NCI-H1930 (cell line): ENCODE measurements around the gene GNAZ.
"Not testable (repeated sequence)": the region's sequence is repeated elsewhere in the genome, so short reads cannot be mapped to it uniquely, and the experiment has no call there.

Experiments
- DNase-seq, 2 experiments: peaks; one replicate each; lab custom pipeline; 2025; lab: John Stamatoyannopoulos, UW

Gene GNAZ

GRCh38 chr22:23044570-23044969, 25.7 kb upstream of the GNAZ start:
- no peak for DNase-seq

- DNase-seq = no peak
Observed at GRCh38 chr22:23045461-23045860, 24.9 kb upstream of the GNAZ start.

- no peak for DNase-seq
Observed at GRCh38 chr22:23047265-23047664, 23.1 kb upstream of the GNAZ start.

DNA sequence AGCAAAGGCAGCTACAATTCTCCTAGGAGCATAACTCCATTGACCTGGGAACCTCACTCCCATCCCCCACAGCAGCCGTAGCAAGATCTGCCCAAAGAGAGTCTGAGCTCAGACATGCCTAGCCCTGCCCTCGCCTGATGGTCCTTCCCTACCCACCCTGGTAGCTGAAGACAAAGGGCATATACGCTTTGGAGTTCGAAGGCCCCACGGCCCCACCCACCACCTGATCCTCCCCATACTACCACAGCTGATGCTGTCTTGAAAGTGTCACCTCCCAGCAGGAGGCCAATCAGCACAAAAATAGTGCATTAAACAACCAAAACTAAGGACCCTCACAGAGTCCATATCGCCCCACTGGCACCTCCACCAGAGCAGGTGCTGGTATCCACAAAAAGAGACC, 22.6 kb upstream of the GNAZ start:
- no peak for DNase-seq

- not testable (repeated sequence) for DNase-seq
Observed at GRCh38 chr22:23050546-23050945, 19.8 kb upstream of the GNAZ start.

DNA sequence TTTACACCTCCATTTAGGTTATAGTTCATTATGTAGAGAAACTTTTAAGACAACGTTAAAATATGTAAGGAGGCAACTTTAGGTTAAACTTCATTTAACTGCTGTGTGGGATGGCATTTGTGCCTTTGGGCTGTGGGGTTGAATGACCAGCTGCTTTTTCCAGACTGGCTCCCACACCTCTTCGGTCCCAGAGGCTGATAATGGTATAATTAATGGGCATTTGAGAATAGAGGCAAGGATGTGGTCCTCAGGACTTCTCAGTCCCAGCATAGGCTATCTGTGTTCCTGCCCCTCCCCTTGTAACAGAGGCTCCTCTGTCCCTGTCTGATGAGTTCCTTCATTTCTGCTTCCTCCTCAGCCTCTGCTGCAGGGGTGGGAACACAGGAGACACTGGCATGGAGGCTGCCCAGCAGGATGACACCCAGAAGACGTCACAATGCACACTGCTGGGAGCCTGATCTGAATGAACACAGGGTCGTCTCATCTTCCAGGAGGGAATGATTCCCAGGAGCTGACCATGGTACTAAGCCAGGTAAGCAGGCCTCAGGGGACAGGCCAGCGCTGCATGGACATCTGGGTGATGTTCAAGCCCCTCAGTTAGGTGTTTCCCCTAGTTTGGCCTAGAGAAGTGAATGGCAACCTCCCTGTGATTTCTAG, 17.1 kb upstream of the GNAZ start:
- DNase-seq = no peak

- DNase-seq = no peak
Observed at GRCh38 chr22:23053912-23054530, 16.3 kb upstream of the GNAZ start.

GRCh38 chr22:23054531-23055257, 15.6 kb upstream of the GNAZ start:
- no peak for DNase-seq

GRCh38 chr22:23055449-23056179, 14.7 kb upstream of the GNAZ start:
- no peak for DNase-seq

- DNase-seq = no peak
Observed at GRCh38 chr22:23057331-23057730, 13.0 kb upstream of the GNAZ start.

GRCh38 chr22:23058063-23058462, 12.3 kb upstream of the GNAZ start:
- DNase-seq = no peak

DNA sequence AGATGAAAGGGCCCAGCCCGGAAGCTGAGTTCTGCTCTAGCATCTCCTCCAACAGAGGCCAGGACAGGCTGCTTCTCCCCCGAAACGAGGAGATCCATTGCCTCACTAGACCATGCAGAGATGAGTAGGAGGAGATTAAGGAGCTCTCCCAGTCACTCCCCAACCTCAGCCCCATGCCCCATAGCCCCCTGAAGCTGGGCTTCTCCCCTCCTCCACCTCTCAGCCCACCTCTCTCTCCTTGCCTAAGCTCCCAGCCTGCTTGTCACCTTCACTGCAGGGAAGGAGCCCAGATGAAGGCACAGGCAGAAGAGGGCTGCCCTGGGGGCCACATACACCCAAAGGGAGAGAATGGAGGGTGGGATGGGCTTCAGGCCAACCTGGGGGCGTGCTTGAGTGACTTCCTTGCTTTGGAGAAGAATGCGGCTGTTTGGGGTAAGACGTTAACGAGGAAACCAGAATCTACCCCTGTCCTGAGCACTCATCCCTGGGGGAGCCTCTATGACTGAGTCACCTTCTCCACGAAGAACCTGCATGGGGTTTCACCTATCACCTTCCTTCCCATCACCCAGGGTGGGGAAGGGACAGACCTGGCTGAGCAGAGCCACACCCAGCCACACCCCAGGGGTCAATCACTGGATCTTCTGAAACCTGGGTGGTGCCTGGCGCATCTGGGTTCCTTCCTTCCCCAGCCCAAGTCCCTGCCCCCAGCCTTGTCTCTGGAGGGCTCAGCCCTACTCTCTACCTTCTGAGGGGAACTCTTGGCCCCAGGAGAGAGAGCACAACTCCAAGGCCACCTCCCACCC, 11.6 kb upstream of the GNAZ start:
- no peak for DNase-seq

GRCh38 chr22:23059284-23059948, 10.9 kb upstream of the GNAZ start:
- no peak for DNase-seq

DNA sequence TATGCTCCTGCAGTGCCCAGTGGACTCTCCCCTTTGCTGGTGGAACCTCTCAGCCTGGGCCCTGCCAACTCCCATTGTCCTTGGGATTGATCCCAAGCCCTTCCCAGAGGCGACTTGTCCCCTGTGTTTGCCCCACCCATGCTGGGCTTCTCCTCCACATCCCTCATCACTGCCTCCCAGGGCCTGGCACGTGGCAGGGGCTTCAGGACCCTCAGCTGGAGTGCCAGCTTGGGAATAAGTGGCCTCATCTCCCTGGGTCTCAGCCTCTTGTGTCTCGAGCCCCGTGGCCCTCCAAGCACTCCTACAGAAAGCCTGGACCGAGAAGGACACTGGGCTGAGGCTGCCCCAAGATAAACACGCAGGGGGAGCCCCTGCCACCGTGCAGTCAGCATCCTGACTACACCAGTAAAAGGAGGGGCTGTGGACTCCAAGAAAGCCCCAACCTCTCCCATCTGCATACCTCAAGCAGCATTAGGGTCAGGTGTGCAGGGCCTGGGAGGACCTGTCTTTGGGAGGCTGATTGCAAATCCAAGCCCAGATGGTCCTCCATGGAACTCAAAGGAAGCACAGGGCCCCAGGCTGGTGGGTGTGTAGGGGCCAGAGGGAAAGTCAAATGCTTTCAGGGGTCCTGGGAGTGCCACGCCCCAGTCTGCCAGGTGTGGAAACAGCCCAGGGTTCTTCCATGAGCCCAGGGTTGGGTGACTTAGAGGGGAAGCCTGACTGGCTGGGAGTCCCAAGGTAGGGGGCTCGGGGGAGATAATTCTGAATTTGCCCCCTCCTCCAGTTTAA, 9.5 kb upstream of the GNAZ start:
- DNase-seq = no peak

DNA sequence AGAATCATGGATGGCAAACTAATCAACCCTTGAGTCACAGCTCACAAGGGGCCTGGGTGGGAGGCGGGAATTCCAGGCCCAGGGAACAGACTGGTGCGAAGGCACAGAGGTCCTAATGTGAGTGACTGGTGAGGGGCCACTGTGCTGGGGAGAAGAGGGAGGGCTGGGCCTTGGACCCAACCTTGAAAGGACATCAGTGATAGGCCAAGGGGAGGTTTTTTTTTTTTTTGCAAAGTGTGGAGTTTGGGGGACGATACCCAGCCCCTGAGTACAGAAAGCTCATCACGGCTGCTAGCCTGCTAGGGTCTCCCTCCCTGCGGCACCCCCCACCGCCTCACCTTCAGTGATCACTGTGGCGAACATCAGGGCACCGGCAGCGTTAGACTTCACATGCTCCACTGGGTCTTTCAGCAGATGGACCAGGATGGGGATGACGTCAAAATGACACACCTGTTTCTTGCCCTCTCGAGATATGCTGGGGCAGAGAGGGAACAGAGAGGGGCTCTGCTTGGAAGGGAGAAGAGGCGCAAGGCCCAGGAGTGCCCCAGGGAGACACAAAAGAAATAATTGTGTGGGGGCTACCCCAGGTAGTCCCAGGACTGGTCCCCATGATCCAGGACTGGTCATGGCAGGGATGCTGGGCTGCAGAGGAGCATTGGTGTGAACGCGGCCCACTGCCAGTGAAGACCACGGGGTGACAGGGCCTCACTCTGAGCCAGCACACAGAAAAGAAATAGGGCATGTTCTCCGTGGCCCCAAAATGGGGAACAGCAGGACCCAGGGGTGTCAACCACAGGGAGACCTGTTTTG, 8.6 kb upstream of the GNAZ start:
- no peak for DNase-seq

- no peak for DNase-seq
Observed at GRCh38 chr22:23062616-23063538, 7.4 kb upstream of the GNAZ start.

GRCh38 chr22:23063539-23064380, 6.6 kb upstream of the GNAZ start:
- DNase-seq = no peak
